GM21717 (cell line): ENCODE data around the gene ZNF552.
"Not testable (repeated sequence)": the region's sequence is repeated elsewhere in the genome, so short reads cannot be mapped to it uniquely, and the experiment has no call there.

Experiments
- ATAC-seq: cut with Tn5 transposase; IDR thresholded peaks from one replicate; pipeline ENCODE4 v1.9.1; 2021; ENCODE audit warnings: mild to moderate bottlenecking, moderate library complexity; ENCODE audit not compliant: unreplicated experiment

The ZNF552 gene

DNA sequence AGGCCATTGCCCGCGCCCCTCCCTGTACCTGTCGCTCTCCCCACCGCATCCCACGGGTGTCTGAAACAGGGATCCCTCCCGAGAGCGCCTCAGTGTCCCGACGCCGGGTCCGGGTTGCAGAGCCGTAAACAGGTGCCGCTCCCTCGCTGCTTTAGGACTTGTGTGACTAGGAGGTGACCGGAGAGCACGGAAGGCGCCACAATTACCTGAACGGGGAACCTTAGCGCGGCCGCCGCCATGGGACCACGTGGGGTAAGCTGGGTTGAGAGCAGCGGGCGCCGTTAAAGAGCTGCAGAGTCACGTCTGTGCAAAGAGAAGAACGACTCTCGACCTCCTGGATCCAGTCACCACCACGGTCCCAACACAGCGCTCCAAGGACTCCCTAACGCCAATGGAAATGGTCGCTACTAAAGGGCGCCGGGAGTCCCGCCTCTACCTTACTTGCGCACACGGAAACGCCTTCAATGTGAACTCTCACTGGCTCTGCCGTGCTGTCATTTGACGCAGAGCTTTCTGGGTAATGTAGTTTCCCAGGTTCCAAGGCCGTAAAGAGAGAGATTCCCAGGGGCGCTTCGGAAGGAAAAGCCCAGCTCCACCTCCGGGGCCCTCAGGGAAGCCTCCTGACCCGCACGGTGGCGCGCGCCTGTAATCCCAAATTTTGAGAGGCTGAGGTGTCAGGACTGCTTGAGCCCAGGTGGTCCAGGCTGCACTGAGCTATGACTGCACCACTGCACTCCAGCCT is at the start of gene ZNF552:
ZNF552 (minus strand) TSS at position 409 of the 742 bp plus-strand sequence; CDS start at position 239, 170 bp downstream.
- peak; percentile 66 for ATAC-seq

DNA sequence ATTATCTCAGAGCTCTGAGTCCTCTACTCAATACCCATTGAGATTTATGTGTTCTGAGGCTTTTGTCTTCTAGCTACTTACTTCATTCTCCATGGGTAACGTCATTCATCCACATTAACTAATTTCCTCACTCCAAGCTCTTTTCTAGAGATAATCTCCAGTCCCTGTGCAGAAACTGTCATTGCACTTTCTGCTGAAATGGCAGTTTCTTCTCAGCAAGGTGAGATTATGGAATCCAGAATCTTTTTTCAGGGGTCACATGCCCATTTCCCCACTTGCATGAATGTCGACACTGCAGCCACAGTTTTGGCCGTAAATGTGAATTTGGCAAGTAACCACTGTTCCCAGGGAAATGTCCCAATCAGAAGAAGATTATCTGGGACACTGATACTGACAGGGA is 47.6 kb upstream of the ZNF552 start:
- ATAC-seq: not testable (repeated sequence)

DNA sequence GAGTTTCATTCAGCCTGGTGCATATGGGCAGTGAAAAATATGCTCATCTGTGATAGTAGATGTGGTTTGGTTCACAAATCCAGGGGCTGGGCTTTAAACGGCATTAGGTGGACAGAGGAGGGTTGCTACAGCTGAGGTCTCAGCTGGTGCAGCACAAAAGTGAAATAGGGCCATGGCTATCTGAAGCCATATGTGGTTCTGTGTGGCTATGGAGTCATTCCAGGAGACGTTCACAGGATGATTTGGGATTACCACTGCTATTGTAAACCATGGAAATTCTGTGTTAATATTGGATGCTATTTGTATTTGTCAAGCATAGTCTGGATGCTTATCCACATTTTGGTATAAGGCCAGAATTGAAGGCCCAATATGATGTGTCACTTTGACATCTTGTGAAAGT is 39.4 kb upstream of the ZNF552 start:
- ATAC-seq: not testable (repeated sequence)

DNA sequence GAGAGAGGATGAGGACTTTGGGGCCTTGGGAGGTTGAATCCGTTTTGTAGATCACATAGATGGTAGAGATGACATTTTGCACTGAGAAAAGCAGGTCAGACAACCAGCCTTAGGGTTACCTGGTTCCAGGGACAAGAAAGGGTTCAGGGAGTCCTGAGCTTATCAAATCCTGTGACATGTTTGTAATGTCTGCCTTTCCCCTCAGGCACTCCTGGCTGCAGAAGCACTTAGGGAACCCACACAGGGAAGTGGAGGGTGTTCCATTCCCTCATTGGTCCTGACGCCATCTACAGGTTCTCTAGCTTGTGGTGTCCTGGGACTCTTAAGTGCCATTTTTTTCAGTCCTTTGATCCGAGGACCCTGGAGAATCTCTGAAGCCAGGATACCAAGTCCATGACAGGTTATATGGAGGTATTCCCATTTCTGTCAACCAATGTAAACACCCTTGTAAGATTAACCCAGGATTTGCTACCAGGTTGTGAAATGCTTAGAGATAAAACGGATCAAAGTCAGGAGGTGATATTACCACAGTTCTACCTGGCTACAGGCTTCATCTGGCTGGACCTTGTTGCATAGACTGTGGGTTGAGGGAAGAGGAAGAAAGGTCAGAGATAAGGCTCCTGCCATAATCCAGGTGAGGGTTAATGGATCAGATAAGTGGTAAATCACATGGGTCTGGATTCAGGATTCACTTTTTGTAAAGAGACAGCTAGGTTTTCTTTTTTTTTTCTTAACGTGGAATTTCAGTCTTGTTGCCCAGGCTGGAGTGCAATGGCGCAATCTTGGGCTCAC is 37.3 kb upstream of the ZNF552 start:
- ATAC-seq: not testable (repeated sequence)

DNA sequence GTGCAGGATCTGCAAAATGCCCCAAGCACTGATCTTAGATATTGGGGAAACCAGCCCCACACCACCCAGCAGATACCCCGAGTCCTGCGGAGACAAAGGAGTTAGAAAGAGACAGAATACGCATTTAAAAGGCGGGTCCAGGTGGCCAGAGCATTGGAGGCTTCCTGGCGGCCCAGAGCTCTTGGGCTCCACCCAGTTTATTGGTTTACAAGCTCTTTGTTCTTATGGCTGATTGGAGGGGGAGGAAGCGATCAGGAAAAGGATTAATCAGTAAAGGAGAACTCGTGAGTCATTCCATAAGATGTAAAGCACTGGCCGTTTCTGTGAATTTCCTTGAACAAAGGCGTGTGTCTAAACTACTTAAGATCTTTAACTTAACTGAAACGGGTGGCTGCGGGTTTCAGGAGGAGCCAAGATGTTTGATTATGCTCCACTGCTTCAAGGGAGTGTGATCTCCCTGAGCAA is 35.9 kb upstream of the ZNF552 start:
- ATAC-seq: peak; percentile 5

DNA sequence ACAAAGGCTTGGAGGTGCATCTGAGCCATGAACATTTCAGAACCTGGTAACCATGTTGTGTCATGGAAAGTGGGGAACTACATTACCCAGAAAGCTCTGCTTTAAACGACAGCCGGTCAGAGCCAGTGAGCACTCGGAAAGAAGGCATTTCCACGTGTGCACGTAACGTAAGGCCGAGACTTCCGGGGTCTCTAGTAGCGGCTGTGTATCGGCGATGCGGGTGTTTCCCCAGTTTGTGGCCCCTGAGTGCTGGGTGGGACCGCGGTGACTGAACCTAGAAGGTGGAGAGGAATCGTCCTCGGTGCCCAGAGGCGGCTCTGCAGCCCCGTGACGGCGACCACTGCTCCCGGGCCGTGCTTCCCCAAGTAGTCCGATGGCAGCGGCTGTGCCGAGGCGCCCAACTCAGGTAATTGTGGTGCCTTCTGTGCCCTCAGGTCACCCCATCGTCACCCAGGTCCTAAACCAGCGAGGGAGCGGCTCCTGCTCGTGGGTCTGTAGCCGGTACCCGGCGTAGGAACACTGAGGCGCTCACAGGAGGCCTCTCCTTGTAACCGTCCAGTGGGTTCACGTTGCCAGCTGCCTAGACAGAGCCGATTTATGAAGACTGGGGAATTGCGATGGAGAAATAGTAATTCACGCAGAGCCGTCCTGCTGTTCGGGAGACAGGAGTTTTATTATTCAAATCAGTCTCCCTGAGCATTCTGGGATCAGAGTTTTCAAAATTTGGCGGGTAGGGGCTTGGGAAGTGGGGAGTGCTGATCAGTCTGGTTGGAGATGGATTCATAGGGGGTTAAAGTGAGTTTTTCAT is 35.2 kb upstream of the ZNF552 start, which contains the start of gene ZNF587:
ZNF587 (plus strand) TSS at position 194 of the 808 bp plus-strand sequence; CDS start at position 374, 180 bp downstream.
- ATAC-seq: peak; percentile 89

DNA sequence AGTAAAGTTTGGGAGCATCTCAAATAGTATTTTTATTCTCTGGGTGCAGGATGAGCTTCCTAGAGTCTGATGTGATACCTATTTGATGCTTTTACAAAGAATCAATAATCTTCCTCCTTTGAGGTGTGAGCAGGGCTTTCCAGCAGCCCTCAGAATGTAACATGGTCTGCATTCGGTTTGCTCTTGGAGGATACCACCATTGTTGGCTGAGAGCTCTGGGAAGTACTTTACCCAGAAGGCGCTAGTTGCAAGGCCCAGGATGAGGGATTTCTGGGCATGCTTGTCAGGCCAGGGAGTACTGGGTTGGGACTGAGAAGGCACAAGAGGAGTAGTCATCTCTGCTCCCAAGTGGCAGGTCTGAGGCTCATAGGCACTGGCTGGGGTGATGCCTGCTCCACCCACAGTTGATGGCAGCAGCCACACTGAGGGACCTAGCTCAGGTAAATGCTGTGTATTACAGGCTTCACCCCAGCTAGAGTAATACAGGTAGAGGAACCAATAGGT is 34.5 kb upstream of the ZNF552 start:
- ATAC-seq: not testable (repeated sequence)

DNA sequence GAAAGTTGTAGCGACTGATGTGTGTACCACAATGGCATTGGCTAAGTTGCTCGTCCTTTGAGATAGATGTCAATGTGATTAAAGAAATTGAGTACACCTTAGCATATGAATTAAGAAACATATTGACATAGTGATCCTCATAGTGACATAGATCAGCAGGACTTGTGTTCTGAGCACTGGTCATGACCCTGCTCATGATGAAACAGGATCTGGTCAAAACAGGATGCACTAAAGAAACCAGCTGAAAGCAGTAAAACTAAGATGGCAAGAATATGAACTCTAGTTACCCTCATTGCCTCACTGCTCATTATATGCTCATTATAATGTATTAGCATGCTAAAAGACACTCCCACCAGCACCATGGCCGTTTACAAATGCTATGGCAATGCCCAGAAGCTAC is 32.5 kb upstream of the ZNF552 start:
- not testable (repeated sequence) for ATAC-seq

DNA sequence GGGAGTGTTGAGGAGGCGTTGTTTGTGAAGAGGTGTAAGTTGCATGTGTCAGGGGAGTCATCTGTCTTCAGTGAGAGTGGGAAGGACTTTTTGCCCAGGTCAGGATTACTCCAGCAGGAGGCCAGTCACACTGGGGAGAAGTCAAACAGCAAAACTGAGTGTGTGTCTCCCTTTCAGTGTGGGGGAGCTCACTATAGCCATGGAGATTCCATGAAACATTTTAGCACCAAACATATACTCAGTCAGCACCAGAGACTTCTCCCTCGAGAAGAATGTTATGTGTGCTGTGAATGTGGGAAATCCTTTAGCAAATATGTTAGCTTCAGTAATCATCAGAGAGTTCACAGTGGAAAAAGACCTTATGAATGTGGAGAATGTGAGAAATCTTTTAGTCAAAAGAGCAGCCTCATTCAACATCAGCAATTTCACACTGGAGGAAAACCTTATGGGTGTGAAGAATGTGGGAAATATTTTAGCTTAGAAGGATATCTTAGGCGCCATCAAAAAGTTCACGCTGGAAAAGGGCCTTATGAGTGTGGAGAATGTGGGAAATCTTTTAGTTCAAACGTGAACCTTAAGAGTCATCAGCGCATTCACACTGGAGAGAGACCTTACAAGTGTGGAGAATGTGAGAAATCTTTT is 26.5 kb upstream of the ZNF552 start:
- ATAC-seq: no peak

DNA sequence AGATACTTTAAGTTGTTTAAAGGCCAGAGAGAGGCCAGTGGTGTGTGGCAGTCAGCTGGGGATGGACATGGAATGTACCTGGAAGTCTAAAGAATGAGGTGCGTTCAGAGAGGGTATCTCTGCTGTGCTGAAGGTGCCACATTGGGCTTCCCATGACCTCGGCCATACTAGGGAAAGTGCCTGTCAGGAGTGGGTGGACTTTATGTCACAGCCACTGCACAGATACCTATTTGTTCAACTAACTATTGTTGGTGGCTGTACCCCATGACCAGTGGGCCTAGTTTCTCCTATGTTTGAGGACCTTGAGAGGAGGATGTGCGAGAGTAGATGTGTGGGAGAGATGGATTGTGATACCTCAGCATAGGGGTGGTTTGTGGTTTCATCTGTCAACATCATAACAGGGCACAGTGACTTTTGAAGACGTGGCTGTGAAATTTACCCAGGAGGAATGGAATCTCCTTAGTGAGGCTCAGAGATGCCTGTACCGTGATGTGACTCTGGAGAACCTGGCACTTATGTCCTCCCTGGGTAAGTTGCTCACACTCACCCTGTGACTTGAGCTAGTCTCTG is 24.0 kb upstream of the ZNF552 start:
- not testable (repeated sequence) for ATAC-seq

DNA sequence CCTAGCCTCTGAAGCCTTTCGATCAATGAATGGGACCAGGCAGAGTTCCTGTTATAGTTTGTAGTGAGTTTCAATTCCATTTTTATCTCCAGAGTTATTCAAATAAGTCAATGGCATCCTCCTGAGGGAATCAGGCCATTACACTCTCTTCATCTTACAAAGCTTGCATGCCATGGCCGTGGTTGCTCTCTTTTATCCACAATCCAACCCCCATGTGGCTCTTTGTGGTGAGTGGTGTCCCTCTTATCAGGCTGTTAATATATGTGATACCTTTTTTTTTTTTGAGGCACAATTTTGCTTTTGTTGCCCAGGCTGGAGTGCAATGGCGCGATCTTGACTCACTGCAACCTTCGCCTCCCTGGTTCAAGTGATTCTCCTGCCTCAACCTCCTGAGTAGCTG is 22.3 kb upstream of the ZNF552 start:
- ATAC-seq: not testable (repeated sequence)

DNA sequence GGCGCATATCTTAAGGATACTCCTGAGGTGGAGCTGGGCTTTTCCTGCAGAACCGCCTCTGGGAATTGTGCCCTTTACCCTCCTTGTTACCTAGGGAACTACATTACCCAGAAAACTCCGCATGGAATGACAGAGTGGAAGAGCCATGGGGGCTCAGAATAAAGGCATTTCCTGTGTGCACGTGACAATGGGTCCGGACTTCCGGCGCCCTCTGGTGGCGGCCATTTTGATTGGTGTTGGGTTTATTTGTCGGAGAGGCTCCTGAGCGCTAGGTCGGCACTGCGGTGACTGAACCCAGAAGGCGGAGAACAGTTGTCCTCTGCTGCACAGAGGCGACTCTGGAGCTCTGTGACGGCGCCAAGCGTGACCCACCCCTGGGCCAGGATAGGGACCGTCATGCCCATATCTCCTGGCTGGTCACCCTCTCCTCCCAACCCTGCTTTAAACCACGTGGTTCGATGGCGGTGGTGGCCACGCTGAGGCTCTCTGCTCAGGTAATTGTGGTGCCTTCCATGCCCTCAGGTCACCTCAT is 15.4 kb upstream of the ZNF552 start, which contains the start of gene ZNF587B:
ZNF587B (plus strand) TSS at position 229 of the 532 bp plus-strand sequence; CDS start at position 459, 230 bp downstream.
- no peak for ATAC-seq

DNA sequence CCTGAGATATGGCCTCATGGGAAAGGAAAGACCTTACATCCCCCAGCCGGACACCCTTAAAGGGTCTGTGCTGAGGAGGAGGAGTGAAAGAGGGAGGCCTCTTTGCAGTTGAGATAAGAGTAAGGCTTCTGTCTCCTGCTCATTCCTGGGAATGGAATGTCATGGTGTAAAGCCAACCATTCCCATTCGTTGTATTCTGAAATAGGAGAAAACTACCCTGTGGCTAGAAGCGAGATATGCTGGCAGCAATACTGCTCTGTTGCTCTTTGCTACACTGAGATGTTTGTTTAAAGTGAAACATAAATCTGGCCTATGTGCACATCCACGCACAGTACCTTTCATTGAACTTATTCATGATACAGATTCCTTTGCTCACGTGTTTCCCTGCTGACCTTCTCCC is 14.6 kb upstream of the ZNF552 start:
- no peak for ATAC-seq

DNA sequence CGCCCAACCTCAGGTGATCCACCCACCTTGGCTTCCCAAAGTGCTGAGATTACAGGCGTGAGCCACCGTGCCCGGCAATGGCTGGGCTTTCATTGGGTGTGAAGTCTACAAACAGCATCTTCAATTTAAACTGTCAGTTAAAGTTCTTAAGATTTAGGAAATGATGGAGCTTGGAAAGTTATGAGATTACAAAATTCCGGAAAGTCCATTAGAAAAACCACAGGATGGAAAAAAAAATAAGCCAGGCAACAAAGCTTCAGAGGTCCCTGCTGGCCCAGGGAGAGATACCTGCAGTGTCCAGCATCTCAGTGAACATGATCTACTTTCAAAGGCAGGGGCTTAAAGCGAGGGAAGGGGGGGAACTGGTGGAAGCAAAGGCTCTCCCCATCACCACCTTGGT is 10.8 kb upstream of the ZNF552 start:
- ATAC-seq: no peak

DNA sequence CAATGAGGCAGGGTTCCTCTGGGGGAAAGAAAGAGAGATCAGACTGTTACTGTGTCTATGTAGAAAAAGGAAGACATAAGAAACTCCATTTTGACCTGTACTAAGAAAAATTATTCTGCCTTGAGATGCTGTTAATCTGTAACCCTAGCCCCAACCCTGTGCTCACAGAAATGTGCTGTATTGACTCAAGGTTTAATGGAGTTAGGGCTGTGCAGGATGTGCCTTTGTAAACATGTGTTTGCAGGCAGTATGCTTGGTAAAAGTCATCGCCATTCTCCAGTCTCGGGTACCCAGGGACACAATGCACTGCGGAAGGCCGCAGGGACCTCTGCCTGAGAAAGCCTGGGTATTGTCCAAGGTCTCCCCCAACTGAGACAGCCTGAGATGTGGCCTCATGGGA is 8.9 kb upstream of the ZNF552 start:
- not testable (repeated sequence) for ATAC-seq

DNA sequence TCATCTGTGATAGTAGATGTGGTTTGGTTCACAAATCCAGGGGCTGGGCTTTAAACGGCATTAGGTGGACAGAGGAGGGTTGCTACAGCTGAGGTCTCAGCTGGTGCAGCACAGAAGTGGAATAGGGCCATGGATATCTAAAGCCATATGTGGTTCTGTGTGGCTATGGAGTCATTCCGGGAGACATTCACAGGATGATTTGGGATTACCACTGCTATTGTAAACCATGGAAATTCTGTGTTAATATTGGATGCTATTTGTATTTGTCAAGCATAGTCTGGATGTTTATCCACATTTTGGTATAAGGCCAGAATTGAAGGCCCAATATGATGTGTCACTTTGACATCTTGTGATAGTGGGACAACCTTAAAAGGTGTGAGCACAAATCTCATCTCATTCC is 8.4 kb upstream of the ZNF552 start:
- ATAC-seq: not testable (repeated sequence)

DNA sequence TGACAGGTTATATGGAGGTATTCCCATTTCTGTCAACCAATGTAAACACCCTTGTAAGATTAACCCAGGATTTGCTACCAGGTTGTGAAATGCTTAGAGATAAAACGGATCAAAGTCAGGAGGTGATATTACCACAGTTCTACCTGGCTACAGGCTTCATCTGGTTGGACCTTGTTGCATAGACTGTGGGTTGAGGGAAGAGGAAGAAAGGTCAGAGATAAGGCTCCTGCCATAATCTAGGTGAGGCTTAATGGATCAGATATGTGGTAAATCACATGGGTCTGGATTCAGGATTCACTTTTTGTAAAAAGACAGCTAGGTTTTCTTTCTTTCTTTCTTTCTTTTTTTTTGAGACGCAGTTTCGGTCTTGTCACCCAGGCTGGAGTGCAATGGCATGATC is 6.8 kb upstream of the ZNF552 start:
- not testable (repeated sequence) for ATAC-seq

DNA sequence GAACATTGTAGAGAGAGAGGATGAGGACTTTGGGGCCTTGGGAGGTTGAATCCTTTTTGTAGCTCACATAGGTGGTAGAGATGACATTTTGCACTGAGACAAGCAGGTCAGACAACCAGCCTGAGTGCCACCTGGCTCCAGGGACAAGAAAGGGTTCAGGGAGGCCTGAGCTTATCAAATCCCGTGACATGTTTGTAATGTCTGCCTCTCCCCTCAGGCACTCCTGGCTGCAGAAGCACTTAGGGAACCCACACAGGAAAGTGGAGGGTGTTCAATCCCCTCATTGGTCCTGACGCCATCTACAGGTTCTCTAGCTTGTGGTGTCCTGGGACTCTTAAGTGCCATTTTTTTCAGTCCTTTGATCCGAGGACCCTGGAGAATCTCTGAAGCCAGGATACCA is 6.4 kb upstream of the ZNF552 start:
- not testable (repeated sequence) for ATAC-seq

DNA sequence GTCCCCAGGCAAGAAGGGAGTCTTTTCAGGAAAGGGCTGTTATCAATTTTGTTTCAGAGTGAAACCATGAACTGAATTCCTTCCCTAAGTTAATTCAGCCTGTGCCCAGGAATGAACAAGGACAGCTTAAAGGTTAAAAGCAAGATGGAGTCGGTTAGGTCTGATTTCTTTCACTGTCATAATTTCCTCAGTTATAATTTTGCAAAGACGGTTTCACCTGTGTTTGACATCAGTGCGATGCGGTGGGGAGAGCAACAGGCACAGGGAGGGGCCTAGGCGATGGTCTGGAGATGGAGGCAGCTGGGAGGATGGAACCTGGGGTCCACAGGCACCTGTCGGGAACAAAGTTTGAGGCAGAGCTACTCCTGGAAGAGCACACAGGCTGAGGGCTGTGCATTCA is 5.9 kb upstream of the ZNF552 start:
- ATAC-seq: no peak
